Anterior cingulate cortex (tissue), 58 donors: ENCODE data around the gene CDH18.

Source experiments
- DNase-seq, 58 donors: peaks; one replicate each; lab custom pipeline; 2025; lab: John Stamatoyannopoulos, UW

Gene CDH18

DNA sequence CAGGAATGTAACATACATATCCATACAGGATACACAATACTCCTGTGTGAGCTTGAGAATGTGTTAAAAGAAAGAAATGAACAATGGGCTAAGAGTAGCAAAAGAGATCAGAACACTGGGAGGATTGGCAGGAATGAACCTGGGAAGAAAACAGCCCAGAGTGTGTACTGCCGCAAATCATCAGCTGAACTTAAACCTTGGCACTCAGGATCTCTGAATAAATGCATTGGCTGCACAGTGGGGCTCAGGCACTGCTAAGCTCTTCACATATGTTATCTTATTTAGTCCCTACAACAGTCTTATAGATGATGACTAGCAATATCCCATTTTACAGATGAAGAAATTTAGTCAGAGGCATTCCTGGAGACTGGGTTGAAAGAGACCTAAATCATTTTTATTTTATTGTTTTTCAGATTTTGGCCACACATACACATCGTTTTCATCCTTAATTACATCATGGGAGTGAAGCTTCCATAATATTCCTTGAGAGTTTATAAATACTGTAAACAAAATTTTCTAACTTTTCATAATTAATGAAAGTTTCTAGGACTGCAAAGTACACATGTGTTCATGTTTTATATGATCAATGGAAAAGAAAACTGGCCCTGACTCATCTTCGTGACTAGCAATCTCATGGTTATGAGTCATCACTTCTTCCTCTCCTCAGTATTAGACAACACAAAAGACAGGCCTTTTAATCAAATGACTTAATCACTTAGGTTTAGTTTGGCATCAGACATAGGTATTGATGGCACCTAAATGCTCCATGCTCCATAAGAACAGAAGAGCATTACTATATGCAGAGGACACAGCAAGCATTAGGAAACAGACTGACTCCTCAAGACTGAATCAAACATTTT lies 59.2 kb downstream of the CDH18 start:
- no peak for DNase-seq

DNA sequence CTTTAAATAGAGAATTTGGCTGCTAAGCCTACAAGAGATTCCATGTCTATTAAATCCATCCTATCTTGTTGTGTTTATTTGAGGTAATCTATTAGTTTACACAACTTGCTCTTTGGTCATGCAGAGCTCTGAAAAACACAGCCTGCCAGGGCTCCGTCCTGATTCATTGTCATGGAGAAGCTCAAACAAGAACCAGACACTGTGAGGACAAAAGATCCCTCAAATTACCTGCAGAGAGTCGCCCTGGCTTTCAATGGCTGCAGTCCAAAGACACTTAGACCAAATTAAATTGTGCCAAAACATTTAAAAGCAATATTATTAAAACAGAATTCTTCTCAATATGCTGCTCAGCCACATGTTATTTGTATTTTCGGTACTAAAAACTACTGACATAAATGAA lies 60.1 kb downstream of the CDH18 start:
- peak in 1 of 58 donors; percentile 3 for DNase-seq

DNA sequence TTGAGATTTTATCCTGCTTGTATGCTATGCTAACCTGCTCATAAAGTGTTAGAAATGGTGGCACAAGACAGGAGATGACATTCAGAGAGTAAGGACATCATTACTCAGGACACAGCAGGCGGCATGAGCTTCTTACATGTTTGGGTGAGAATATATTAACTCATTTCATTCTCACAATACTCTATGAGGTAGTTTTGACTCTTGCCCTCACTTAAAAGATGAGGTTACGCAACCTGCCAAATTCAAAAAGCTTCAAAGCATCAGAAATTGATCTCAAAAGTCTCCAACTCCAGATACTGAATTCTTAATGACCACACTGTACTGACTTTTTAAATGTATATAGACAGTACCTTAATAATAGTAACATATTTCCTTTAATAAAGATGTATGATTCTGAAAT lies 60.8 kb downstream of the CDH18 start:
- no peak for DNase-seq

DNA sequence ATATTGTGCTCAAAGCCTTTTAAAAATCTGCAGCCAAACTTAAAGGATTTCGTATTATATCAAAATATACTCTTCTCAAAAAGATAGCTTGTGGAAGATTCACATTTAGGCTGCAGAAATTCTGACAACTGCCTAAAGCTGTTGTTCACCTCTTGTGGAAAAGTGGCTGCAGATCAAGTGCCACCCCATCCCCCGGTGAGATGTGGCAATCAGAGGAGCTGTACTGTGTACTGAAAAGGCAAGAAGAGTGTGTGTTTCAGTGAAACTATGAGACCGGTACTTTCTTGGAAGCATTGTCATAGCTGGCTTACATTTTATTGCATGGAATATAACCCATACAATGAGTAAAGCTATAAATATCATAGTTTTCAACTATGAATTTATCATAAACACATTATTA lies 64.3 kb downstream of the CDH18 start:
- no peak for DNase-seq

DNA sequence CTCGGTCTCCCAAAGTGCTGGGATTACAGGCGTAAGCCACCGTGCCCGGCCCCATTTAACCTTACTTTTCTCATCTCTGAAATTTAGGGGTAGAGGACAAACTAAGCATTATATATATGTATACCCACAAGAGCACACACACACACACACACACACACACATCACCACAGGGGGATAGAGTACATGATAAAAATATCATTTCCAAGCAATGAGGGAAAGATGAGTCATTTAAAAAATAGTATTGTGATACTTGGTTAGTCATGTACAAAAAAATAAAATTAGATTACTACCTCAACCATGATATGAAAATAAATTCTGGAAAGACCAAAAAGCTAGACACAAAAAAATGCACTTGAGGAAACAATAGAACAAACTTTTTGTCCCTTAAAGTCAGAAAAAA lies 67.2 kb downstream of the CDH18 start:
- DNase-seq: no peak

DNA sequence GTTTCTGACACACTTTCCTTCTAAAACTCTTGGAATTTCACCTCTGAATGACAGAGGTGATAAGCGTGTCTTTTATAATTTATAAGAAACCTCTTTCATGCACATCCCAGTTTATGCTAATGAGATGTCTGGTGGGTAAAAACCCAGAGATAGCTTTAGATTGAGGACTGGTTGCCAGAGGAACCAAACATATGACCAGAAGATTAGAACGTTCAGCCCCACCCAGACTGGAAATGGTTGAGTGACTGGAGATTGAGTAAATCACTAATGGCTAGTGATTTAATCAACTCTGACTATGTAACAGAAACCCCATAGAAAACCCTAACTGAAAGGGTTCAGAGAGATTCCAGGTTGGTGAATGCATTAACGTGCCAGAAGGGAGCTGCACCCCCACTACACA lies 69.2 kb downstream of the CDH18 start:
- DNase-seq: no peak

DNA sequence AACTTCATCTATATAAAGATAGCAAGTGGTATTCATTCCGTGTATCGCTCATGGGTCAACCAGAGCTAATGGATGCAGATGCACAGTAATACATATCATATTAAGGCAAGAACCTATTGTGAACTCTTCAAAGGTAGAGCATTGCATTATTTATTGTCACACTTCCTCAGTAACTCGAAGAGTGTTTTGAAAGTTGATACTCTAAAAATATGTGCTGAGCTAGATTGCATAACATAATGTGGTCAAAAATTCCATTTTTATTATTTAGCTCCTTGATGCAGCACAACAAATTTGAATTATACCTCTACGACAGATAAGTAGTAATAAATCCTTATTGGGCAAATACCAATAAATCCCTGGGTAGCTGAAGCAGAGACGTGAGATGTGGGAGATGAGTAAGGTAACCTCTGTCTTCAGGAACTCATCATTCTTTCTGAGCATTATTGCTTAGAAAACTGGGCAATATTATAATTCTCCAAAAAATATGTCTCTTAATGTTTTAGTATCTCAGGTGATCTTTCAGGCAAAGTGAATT lies 70.3 kb downstream of the CDH18 start:
- DNase-seq: no peak

DNA sequence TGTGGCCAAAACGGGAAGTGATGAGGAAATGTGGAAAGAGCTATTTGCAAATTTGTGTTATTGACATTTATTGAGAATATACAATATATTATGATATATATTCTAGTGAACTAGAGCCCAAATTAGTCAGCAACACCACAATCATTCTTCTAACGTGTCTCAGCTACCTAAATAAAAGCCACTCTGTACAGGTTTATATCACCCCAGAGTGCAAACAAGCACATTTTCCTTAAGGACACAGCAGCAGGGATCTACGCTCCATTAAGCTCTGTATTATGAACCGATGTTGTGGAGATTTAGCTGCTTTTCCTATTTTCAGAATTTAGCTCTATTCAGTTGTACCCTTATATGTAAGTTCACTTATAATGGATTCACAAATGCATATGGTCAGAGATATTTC lies 77.9 kb downstream of the CDH18 start:
- DNase-seq: no peak

DNA sequence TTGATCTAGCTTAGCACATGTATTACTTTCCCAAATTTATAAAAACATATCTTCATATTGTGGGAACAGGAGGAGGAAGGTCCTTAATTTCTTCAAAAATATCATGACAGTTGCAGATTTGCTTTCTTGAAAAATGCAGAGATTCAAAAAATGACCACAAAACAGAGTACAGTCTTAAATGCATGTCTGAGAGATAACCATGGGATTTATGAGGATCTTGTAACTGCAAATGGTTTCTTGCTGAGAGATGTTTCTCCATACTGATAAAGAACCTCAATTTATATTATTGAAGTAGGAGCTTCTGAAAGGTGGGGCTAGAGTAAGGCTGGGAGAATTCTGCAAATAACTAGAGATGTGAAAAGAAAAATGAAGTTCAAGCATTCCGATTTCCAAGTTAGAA lies 83.2 kb downstream of the CDH18 start:
- DNase-seq: no peak

DNA sequence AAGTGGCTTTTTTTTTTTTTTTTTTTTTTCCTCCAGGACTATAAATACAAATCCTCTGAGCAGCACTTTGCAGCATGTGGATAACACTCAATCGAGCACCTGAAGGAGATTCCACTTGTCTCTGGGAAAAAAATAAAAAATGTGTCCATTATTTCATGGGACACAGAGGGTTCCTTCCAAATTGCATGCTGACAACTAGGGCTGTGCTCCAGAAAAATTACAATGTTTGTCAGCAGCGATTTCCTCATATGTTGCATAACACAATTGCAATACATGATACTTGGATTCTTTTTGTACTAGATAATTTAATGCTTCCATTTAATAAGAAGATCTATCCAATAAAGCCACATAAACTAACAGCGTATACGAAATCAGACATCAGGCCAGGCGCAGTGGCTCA lies 84.4 kb downstream of the CDH18 start:
- DNase-seq: no peak

DNA sequence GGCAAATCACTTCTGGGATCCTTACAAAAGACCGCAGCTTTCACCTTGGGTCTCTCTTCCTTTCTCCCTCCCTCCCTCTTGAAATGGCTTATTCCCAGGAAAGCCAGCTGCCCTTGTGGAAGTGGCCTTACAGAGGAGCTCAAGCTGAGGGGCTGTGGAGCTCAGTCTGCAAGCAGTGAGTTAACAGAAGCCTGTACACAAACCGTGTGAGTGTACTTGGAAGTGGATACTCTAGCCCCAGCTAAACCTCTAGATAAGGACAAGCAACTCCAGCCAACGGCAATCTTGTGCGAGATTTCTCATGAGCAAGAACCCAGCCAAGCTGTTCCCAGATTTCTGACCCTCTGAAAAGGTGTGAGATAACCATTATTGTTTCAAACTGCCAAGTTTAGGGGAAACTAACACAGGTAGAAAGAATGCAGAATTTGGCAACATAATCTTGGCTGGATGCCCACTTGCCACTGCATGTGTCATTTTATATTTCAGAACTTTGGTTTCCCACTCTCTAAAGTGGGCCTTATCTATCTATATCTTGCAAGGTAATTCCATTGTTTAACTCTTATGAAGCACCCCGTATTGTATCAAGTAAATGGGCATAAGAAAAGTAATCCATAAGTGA lies 85.6 kb downstream of the CDH18 start:
- DNase-seq: no peak

DNA sequence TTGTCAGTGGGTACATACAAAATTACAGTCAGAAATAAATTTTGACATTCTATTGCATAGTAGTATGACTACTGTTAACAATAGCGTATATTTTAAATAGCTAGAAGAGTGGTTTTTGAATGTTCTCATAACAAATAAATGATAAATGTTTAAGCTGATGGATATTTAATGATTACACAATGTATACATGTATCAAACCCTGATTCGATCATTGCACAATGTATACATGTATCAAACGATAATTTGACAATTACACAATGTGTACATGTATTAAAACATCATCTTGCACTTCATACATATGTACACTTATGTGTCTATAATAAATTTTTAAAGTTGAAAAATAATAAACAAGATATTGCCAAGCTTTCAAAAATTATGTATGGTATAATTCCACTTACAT lies 87.7 kb downstream of the CDH18 start:
- DNase-seq: no peak

DNA sequence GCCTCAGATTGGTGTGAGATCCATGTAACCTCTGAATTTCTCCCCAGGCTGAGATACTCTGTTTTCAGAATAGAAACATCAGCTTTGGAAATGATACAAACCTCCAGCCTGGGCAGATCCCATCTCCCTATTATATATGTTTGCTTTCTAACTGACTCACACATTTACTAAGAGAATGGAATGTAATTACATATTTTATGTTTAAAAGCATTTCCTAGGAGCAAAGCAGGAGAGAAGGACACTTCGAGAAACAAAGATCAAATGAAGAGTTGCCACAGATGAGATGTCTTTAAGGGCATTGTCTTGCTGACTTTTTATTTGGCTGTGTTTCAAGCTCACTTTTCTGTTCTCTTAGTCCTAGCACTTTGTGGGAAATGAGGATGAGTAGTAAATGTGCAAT lies 96.3 kb downstream of the CDH18 start:
- DNase-seq: no peak

DNA sequence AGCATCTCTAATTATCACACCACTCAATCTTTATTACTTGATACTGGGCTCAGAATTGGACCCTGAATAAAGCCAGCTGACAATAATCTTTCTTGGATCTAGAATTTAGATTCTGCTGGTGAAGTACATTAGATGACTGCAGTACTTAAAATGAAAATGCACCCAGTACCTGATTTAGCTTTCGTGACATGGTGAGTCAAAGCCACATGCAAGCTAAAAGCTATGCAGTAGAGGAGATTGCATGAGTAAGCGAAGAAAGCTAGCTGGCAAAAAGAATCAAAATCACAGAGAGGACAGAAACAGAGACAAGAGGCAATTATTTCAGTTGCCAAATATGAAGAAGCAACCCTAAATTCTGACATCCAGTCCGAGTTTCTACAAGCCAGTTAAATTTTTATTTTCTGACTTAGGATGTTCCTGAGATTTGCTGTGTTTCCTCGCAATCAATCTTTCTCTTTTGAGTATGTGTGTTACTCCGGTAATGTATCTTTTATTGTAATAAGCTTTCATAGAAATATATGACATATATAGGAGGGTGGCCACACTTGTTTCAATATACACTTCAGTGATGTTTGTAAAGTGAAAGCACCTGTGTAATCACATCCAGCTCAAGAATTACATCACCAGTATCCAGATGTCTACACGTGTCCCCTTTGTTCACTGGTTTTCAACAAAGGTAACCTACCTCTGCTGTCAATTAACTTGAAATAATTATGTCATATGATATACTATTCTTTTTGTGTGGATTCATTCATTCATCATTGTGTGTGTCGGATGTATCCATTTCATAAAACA lies 101.7 kb downstream of the CDH18 start:
- peak in 4 of 58 donors; percentile 14 to 59 (median 20) for DNase-seq

DNA sequence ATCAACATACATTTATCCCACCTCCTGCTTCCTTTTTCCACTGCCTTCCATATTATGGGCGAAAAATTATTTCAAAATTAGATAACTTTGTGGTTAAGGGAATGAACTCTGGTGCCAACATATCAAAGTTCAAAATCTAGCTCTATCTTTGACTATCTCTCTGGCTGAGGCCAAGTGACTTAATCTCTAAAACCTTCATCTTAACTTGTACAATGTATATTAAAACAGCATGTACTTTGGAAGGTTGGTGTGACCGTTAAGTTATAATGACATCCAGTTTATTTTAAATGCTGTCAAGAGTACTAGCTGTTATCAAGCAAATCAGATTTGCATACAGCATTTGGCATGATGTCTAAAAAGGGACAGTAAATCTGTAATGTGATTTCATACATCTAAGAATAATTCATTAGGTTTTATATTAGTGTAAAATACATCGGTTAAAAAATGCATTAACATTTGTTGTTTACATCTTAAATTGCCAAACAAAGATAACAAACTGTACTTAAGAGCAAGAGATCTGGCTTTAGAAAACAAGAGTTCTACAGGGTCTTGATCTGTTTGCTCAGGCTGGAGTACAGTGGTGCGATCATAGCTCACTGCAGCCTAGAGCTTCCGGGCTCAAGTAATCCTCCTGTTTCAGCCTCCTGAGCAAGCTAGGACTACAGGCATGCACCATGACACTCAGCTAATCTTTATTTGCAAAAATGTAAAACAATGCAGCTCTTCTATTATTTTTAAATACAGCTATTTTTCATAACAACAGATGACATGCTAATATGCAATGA lies 102.8 kb downstream of the CDH18 start:
- DNase-seq: no peak

DNA sequence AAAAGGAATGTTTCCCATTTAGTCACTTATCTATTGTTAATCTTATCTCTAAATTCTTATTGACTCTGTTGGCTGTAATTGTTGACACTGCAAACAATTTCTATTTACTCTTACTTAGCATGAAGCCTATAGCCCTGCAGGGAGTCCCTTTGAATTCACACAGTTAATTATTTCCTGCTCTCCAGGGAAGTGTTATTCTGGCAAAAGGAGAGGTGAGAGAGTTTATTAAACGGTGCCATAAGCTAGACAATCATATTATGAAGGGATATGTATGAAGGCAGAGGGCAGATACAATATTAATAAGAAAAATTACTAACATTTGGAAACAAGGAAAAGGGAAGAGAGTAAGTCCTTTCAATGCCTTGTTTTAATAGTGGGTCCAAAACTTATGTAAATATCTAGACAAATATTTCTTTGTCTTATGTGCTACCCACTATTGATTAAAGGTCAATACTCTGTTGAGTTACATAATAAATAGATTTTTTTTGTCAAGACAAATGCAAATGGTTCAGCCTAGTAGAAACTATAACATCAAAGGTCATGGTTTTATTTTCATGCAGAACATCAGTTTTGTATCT lies 107.1 kb downstream of the CDH18 start:
- no peak for DNase-seq

DNA sequence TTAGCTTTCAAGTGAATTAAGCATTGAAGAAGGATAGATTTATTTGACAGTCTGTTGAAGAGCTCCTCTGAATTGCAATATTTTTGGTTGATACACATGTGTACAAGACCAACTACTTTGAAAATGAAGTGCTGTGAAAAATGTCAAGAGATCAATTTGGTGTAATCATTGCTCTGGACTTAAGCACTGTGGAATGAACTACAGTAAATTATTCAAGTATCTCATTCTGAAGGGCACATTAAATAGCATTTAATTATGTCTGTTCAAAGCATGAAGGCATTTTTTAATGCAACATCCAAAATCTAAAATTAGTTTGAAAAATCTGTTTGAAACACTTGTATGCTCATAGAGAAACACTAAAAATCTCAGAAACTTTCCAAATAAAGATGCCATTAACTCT lies 107.5 kb downstream of the CDH18 start:
- DNase-seq: no peak

DNA sequence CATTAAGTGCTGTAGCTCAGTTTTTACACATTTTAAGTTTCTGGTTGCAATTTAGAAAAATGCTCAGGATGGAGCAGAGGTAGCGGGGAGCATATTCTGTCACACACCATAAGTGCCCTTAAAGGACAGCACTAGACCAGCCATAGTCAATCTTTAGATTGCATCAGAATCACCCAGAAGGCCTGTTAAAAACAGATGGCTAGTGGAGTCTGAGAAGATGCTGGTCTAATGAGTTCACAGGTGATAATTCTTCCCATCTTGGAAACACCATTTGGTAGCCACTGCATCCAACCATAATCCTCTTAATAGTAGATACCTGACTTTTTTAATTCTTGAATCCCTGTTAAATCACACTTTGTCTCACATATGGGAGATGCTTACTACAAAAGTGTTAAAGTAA lies 113.2 kb downstream of the CDH18 start:
- no peak for DNase-seq

DNA sequence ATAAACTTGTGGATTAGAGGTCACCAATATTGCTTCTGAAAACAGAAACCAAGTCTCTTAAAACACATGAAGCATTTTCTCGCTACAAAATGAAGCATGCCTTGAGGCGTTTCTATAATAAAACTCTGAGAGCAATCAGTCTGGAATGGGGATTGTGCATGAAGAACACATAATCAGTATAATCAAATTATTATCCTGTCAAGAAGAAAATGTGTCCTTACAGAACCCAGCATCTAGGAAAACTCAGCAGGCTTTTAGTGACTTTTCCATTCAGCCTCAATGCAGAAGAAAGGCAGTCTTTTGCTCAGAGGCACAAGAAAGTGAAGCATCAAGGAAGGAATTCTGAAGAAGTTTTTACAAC lies 121.9 kb downstream of the CDH18 start:
- no peak for DNase-seq
